ENCODE data around the gene CYB5R4. TPM values are rescaled to one million over a fixed set of nuclear protein-coding genes. Genes with fewer than 3 reads are reported as not detected.
"Not testable (repeated sequence)": the region's sequence is repeated elsewhere in the genome, so short reads cannot be mapped to it uniquely, and the experiment has no call there.

Gene CYB5R4
- total and polyA plus RNA-seq, 2 of the 13 experiments (the other 11 are each of a cell fraction or from before 2014, with no cell fraction given), result 5.3 to 26.1 TPM

GRCh38 chr6:83897094-83897493 lies 37.6 kb downstream of the CYB5R4 start:
- intact Hi-C loops (cut with micrococcal nuclease; ENCODE audit: unreplicated experiment), result not testable (repeated sequence)

DNA sequence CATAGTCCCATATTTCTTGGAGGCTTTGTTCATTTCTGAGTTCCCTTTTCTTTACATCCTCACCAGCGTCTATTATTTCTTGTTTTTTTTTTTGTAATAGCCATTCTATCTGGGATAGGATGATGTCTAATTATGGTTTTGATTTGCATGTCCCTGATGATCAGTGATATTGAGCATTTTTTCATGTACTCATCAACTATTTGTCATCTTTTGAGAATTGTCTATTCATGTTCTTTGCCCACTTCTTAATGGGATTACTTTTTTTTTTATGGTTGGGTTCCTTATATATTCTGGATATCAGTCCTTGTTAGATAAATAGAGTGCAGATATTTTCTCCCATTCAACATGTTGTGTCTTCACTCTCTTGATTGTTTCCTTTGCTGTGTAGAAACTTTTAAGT lies 42.1 kb downstream of the CYB5R4 start:
- Histone ChIP-seq H3K9ac (ENCODE audit: insufficient read depth, low read depth, low read length) (no peak overlapping the region), H3K79me2 (ENCODE audit: insufficient read depth, low read length) (no peaks in the 10 kb centered on the region), H3K4me3 (replicated peaks in 1 of 3; ENCODE audit: insufficient read depth in 1 of 3, low read depth in 2 of 3, low read length in 3 of 3) (no peak overlapping the region), H4K20me1 (ENCODE audit: insufficient read depth, low read length) (no peaks in the 10 kb centered on the region), H3K4me1 (ENCODE audit: insufficient read depth, low read length) (peaks cover 12% of the 10 kb centered on the region), H3K27ac (ENCODE audit: extremely low read length, insufficient read depth, low read length) (no peak overlapping the region), H2AFZ (ENCODE audit: low read length) (no peak overlapping the region), H3K4me2 (ENCODE audit: low read depth, low read length) (no peak overlapping the region), H3K27me3 (ENCODE audit: control insufficient read depth in 1 of 2, insufficient read depth in 2 of 2, low read length in 2 of 2) (no peaks in the 10 kb centered on the region), H3K9me3 (ENCODE audit: low read length) (no peaks in the 10 kb centered on the region), H3K36me3 (replicated peaks in 1 of 2; ENCODE audit: control insufficient read depth in 1 of 2, insufficient read depth in 2 of 2, low read length in 2 of 2) (no peaks in the 10 kb centered on the region)
- no peak for FAIRE-seq
- no peak for DNase-seq (ENCODE audit: low spot score)
- TF ChIP-seq NFYB (CRISPR knock-in tag; IDR thresholded peaks at IDR 0.05), result no peak
- no peak for TF ChIP-seq PBX3 (CRISPR knock-in tag; IDR thresholded peaks at IDR 0.05; ENCODE audit: borderline replicate concordance)
- TF ChIP-seq ZNF232 (CRISPR knock-in tag; IDR thresholded peaks at IDR 0.05; ENCODE audit: borderline replicate concordance), result no peak
- no peak for TF ChIP-seq THAP11 (CRISPR knock-in tag; IDR thresholded peaks at IDR 0.05)
- no peak for TF ChIP-seq HOMEZ (CRISPR knock-in tag; IDR thresholded peaks at IDR 0.05; ENCODE audit: low read depth)
- intact Hi-C loops (cut with micrococcal nuclease; ENCODE audit: unreplicated experiment) (no loop called here), in situ Hi-C loops (cut with HindIII; ENCODE audit: extremely low pct_ligation_motif_present, low pct_unique_long_range_greater_than_20kb) (no loop called here)
- BruUV-seq (replicated peaks), result no TSS peak
- CTCF ChIA-PET (ENCODE audit: low intra/inter-chr PET ratio, low total read pairs), result no interaction called here
- WGBS (ENCODE audit: low lambda C conversion rate), result 93% methylated on average over 1 of the region's 1 CpG
- ATAC-seq, result no peak
- POLR2A ChIA-PET, result no interaction called here

More at GRCh38 chr6:83897094-83897493, 37.6 kb downstream of the CYB5R4 start:
- H3K9ac ChIP-seq (ENCODE audit: insufficient read depth, low read depth, low read length); ATAC-seq; BruUV-seq (replicated peaks); H3K36me3 ChIP-seq (replicated peaks in 1 of 2; ENCODE audit: control insufficient read depth in 1 of 2, insufficient read depth in 2 of 2, low read length in 2 of 2); POLR2A ChIA-PET; H4K20me1 ChIP-seq (ENCODE audit: insufficient read depth, low read length); H3K4me3 ChIP-seq (replicated peaks in 1 of 3; ENCODE audit: insufficient read depth in 1 of 3, low read depth in 2 of 3, low read length in 3 of 3); H3K79me2 ChIP-seq (ENCODE audit: insufficient read depth, low read length); H3K4me2 ChIP-seq (ENCODE audit: low read depth, low read length); H3K27me3 ChIP-seq (ENCODE audit: control insufficient read depth in 1 of 2, insufficient read depth in 2 of 2, low read length in 2 of 2); H2AFZ ChIP-seq (ENCODE audit: low read length); DNase-seq (ENCODE audit: low spot score); H3K9me3 ChIP-seq (ENCODE audit: low read length); H3K27ac ChIP-seq (ENCODE audit: extremely low read length, insufficient read depth, low read length); FAIRE-seq; CTCF ChIA-PET (ENCODE audit: low intra/inter-chr PET ratio, low total read pairs); in situ Hi-C loops (cut with HindIII; ENCODE audit: extremely low pct_ligation_motif_present, low pct_unique_long_range_greater_than_20kb); H3K4me1 ChIP-seq (ENCODE audit: insufficient read depth, low read length): not testable (repeated sequence)
- WGBS (ENCODE audit: low lambda C conversion rate), result 100% methylated on average over 1 of the region's 2 CpGs

Measured in HepG2 (cell line).